Measurements from ENCODE around the gene PRKN. TPM values are rescaled to one million over a fixed set of nuclear protein-coding genes. Genes with fewer than 3 reads are reported as not detected.

The PRKN gene
- polyA plus RNA-seq, 3 donors = 8.3 to 11.0 (median 9.2) TPM

DNA sequence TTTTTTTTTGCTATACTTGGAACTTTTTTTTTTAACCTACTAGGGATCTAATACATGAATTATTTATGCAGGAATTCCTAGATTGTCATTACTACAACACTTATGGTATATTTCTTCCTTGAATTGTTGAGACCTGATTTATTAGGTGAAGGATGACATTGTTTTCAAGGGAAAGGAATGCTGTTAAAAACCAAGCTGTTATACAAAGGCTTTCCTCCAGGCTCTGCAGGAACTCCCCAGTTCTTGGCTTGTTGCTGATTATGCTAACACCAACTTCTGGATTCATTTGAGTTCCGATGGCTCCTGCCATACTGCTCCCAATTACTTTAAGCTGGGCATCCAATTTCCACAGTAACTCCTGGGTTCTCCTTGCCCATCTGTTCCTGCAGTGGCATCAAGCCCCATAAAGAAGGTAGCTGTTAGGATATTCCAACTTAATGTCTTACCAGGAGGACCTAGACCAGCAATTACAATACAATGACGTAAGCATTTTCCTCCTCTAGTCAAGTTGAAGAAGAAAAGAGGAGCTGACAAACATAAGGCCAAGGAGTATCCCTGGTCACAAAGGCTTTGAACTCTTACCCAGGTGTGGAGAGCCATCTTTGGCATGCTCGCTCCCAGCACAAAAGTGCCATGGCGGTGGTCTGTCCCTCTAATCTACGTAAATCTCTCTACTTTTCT lies 1237.8 kb downstream of the PRKN start:
- DNase-seq (ENCODE audit: low read depth in 3 of 3, low spot score in 2 of 3) = no peak

DNA sequence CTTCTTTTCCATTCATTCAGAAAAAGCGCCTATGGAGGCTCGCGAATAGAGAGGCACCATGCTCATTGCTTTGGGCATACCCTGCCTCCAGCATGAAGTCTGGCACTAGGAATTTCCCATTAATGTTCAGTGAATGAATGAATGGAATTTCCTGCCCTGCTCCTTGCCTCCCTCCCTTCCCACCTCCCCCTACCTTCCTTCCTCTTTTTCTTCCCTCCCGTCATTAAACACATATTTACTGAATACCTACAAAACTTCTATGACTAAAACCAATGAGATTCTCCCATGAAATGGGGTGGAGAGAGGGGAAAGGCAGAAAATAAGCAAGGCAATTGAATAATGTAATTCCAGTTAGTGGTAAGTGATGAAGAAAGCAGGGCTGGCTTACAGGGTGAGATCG lies 1239.9 kb downstream of the PRKN start:
- DNase-seq (ENCODE audit: low read depth in 3 of 3, low spot score in 2 of 3) = no peak

DNA sequence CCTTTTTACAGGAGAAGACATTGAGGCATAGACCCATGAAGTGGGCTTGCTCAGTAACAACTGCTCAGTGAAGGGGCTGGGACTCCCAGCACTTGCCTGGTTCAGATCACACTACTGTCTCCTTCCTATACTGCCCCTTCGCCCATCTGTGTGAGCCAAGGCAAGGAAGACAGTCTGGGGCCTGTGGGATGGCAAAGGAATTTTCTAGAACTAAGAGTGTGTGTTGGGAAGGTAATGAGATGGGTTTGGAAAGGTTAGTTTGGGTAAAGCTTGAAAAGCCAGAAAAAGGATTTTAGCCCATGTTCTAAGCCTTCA lies 1240.4 kb downstream of the PRKN start:
- no peak for DNase-seq (ENCODE audit: low read depth in 3 of 3, low spot score in 2 of 3)

DNA sequence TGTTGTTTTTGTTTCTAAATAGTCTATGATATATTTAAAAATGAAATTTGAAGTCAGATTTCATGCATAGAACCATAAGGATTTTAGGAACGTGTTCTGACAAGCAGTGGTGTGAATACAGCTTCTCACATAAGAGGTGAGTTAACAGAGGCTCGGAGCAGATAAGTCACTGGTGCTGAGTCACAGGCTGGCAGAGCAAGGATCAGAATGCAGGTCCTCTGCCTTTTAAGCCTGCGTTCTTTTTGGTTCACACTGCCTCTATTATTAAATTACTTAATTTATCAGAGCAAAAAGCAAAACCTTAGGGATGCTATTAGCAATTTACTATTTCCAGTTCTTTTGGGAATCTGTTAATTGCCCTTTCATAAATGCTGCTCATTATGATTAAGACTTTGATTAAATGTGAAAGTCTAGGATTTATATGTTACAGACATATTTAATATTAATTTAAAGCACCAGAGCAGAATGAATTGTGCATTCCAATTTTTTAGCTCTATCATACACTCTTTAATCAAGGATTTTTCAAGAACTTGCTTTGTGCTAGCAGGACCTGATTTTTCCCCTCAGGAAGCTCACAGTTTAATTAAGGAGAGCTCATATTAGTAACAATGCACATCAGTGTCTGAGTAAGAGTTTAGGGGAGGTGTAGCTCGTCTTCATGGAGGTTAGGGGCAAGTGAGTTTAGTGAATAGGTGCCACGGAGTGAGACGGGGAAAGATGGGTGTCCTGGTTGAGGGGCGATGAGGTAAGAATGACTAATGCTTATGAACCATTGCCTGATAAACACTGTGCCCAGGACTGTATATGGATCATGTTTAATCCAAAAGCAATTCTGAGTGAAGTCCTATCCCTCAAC lies 1241.0 kb downstream of the PRKN start:
- no peak for DNase-seq (ENCODE audit: low read depth in 3 of 3, low spot score in 2 of 3)

DNA sequence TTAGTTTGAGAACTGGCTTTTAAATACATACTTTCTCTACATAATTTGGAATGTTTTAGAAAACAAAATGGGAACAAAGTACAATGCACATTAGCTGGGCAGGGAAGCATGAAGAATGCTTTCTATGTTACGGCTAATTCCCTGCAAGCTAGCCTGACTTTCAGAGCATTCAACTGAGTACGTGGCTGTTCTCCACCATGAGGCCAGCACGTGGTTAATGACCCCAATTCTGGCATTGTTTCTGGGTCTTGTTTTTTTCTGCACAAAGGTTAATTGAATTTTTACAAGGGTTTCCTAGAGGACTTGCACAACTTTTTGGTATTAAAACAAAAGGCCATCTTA lies 1245.1 kb downstream of the PRKN start:
- peak; percentile 53 to 63 (median 53) for DNase-seq (ENCODE audit: low read depth in 3 of 3, low spot score in 2 of 3)

DNA sequence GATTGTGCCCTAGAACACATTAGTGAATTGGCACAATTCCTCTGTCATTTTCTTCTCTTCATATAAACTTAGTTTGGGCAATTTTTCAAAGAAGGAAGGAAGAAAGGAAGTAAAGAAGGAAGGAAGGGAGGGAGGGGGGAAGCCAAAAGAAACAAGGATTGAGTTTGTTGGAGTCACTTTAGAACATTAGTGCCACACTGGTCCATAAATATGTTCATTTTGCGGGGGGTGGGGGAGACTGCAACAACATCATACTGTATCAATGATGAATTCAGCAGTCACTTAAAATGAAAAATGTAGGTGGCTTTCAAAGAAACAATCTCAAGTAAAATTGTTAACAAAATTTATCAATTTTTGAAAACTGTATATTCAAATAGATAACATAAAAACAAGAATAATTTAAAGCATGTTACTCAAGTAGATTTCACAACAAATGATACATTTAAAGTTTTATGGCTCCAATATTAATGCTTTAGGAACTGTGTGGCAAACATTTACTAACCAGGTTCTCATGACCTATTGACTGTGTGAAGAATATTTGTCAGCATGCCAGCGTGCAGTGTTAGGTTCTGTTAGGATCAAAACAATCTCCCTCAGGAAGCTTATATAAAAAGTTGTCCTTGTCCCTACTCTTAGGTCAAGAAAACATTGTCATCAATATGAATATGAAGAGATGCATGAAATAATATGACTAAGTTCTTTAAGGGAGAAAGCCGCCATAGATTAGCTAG lies 1245.6 kb downstream of the PRKN start:
- DNase-seq (ENCODE audit: low read depth in 3 of 3, low spot score in 2 of 3) = no peak

DNA sequence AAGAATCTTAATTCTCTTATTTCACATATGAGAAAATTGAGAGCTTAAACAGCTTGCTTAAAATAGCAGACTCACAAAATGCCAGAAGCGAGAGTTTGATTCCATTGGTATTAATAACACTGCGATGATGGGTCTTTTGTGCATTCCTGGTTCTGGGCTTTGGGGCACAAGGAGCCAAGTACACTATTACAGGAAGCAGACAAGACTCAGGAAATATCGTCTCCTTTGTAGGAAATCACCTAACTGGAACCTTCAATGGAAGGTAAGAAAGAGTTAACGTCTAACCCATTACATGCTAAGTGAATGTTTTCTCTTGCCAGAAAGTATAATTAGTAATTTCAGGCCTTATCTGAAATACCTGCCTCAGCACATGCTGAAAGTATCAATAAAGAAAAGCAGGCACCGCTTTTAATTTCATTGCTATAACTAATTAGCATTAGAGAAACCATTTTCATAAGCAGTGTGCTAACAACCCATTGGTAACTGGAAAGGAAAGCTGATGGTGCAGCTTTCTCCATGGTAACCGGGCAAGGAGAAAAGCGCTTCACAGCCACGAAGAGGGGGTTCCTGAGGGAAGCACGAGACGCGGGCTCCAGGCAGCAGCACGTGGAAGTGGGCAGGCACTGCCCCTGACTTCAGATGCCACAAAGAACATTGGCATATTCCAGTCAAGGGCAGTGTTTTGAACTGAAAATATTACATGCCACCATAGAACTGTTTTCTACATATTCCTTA lies 1247.0 kb downstream of the PRKN start:
- DNase-seq (ENCODE audit: low read depth in 3 of 3, low spot score in 2 of 3) = no peak

DNA sequence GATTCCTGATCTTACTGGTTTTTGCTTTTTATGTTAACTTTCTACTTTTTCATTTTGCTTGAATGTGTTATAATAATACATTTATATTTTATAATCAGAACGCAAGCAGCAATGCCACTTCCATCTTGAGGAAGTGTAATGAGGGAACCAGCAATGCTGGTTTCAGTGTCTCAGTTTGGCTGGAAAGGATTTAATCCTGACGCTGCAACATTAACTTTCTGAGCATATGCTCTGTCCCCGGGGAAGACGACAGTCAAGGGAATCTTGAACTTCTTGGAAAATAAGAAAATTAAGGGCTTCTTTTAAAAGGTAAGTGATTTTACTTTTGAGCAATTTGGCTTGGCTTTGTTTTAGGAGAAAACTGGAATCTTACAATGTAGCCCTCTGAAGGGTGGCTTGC lies 1248.2 kb downstream of the PRKN start:
- no peak for DNase-seq (ENCODE audit: low read depth in 3 of 3, low spot score in 2 of 3)

DNA sequence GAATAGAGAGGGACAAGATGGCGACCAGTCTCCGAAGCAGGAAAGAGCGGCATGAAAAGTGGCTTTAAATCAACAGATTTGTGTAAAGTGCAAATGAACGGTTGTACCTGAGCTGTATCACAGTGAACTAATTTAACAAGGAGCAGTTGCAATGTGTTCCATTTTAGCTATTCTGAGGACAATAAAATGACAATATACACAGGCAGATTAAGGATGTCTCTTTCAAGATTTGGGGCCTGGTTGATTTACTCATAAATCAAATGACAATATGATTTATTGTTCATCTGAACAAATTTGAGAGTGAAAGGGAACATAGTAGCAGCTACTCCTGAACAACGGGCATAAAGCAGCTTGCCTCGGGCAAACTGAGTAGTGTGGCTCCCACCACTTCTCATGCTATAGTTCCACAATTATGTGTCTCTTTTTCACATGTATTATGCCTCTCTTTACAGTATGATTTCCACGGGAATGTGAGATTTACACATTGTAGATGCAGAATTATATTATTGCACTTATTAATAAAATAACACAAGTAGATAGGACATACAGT lies 1249.6 kb downstream of the PRKN start:
- no peak for DNase-seq (ENCODE audit: low read depth in 3 of 3, low spot score in 2 of 3)

DNA sequence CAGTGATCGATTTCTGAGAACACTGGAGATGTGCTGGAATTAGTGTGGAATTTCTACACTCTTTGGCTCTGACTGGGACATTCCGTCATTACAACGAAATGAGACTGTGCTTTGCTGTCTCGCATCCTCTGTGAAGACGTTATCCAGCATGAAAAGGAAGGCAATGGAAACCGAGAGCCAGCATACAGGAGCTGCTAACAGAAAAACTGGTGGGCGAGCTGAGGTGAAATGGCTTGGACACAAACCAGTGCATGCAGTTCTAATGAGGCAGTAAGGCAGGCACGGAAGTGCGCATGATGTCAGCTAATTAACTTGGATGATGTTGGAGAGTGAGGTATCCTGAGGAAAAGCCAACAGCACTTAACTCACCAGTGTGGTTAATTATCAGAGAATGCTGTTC lies 1250.9 kb downstream of the PRKN start:
- no peak for DNase-seq (ENCODE audit: low read depth in 3 of 3, low spot score in 2 of 3)

DNA sequence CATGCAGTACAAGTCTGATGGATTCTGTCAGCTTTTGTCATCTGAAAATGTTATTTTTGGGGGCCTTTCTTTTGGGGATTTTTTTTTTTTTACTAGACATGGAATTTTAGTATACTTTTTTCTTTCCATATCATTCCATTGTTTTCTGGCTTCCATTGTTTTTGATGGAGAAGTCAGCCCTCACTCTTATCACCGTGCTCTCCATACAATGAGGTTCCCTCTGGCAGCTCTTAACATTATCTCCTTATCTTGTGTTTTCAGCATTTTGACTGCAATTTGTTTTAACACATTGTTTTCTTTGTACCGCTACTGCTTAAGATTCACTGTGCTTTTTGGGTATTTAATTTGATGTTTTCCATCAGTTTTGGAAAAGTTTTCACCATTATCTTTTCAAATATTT lies 1262.2 kb downstream of the PRKN start:
- DNase-seq (ENCODE audit: low read depth in 3 of 3, low spot score in 2 of 3) = no peak

DNA sequence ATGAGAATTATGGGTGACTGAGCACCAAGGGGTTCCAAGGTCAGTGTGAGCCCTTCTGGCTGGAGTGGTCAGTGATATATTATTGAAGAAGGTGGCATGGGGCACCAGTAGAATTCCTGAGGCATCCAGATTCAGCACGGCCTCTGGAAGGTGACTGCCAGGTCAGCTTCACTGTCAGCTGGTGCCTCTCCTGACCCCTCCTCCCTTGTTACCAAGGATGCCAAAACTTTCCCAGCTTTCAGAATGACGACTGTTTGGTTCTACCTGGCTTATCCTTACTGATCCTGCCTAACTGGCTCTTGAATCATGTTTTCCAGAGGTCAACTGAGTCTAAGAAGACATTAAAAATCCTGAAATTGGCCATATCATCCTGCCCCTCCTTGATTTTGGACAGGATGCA lies 1264.5 kb downstream of the PRKN start:
- DNase-seq (ENCODE audit: low read depth in 3 of 3, low spot score in 2 of 3) = no peak

DNA sequence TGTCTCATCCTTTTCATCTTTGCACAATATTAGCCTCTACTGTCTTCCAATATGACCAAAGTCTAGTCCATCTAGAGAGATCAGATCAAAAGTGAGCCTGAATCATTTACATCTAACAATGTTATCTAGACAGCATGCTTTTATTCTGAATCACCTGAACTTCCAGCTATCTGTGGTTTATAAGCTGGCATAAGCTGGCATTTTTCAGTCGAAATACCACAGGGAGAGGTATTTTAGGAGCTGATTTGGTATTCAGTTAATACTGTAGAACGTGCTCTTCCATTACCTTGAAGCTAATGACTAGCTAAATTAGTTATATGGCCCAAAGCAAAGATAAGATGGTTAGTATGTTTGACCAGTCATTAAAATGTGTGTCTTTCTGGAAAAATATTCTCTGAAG lies 1265.4 kb downstream of the PRKN start:
- no peak for DNase-seq (ENCODE audit: low read depth in 3 of 3, low spot score in 2 of 3)

DNA sequence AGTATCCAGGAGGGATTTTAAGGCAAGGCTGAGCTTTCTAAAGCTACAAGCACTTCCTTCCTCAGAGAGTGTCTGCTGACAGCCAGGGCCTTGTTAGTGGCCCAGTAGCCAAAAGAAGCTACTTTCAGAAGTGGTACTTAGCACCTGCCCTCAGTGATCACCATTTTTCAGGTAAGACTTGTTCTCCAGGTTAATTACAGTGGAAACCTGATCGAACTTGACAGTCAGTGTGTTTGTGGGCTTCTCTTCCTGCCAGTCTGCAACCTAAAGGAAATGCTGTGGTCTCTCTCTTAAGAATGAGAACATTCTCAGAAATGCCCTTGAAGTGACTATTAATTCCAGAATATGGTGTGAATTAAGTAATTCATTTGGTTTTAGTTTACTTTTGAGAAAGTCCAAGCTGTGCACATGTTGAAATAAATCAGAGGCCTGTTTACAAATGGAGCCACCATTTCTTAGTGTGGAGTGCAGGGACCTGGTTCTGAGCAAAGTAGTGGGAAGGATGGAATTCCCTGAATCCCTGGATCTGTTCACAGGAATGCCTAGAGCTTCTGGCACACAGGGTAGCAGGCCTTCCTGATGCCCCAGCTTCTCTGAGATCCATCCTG lies 1268.5 kb downstream of the PRKN start:
- DNase-seq (ENCODE audit: low read depth in 3 of 3, low spot score in 2 of 3) = no peak

DNA sequence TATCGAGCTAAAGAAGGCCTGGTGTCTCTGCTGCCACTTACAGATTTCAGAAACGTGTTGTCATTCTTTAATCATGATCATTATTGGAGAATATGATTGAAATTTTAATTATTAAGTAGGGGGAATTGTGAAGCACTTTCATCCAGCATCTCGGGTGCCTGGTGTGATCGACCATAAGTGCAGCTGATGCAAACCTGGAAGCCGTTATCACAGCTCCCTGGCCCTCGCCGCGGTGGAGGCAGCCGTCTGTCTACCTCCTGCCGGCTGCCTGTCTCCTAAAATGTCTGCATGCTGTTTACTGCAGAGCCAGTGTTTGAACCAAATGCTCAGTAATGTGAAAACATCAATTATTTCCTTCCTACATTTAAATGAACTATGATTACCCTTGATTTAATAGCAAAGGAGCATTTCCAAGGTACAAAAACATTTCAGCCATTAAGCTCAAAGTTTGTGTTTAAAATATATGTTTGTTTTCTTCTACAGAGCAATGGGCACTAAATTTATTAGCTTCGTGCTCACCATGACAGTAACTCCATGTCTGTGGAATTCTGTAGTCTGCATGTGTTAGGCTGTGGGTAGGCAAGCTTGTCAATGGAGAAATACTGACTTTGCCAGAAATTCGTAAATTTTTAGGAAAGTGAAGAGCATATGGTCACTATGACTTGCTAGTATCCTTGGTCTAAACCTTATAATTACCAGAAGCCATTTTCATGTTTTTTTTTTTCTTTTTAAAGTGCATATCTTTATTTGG lies 1269.2 kb downstream of the PRKN start:
- DNase-seq (ENCODE audit: low read depth in 3 of 3, low spot score in 2 of 3) = no peak

DNA sequence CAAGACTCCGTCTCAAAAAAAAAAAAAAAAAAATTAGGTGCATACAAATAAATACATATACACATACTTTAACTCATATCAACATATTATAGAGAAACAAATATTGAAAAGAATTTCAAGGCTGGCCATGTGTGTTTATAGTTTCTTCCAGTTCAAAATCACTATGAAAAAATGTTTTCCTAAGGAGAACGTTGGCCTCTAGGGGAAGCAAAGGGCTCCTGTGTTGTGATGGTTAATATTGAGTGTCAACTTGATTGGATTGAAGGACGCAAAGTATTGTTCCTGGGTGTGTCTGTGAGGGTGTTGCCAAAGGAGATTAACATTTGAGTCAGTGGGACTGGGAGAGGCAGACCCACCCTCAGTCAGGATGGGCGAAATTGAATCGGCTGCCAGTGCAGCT lies 1271.7 kb downstream of the PRKN start:
- DNase-seq (ENCODE audit: low read depth in 3 of 3, low spot score in 2 of 3) = no peak

DNA sequence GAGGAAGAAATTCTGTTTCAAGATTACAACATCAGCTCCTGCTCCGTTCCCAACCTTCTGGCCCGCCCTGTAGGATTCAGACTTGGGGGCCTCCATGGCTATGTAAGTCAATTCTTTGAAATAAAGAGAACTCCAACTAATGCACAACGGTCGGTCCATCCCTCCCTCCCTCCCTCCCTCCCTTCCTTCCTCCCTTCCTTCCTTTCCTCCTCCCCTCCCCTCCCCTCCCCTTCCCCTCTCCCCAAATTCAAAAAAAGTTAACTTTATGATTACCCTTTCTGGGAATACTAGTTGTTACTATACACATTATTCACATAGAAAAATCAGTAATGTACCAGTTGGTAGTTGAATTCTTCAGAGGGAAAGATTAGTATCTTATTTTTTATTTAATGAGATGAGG lies 1274.0 kb downstream of the PRKN start:
- DNase-seq (ENCODE audit: low read depth in 3 of 3, low spot score in 2 of 3) = no peak

DNA sequence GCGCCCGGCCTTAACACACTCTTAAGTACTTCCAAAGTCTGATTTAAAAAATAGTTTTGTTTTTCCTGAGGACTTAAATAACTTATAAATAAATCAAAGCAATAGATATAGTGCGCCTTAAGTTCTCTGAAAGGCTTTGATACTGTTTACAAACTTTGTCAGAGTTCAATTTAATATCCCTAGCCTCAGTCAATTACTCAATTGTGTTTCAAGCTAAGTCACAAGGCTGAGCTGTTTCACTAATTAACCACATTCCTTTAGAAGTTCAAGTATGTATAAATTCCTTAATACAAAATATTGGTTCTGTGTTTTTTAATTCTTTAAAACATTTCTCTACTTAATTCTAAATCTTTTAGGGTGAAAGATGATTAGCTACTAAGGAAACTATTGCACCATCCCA lies 1275.3 kb downstream of the PRKN start:
- no peak for DNase-seq (ENCODE audit: low read depth in 3 of 3, low spot score in 2 of 3)

DNA sequence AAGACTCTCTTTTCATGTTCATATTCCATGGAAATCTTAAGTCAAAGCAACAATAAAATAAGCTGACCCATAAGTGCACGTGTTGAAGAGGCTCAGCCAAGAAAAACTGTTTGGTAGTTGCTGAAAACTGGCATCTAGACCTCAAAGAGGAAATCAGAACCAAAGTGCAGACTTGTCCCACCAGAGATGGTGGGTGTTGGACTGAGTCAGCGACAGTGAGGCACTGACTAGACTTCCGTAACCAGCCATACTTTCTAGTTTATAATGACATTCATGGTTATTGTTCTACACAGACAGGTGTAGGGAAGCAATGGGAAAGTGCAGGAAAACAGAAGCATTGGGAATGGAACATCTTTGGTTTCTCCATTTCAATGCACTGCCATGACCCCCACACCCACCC lies 1278.0 kb downstream of the PRKN start:
- DNase-seq (ENCODE audit: low read depth in 3 of 3, low spot score in 2 of 3) = no peak

DNA sequence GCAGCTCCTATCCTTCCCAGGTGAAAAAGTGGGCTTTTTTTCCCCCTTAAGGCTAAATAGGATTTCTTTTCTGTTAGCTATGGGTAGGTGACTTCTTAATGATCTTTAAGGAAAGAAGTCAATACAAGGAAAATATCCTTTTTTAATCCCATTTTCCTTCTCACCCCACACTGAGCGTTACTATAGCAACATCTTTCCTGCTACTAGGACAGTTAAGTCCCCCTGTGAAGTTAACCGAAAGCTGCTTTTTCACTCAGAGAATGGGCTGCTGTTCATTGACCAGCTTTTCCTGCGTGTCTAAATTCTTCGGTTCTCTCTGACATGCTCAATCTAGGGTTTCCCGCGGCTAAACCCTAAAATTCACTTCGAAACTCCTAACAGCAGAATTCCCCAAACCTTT lies 1280.6 kb downstream of the PRKN start:
- DNase-seq (ENCODE audit: low read depth in 3 of 3, low spot score in 2 of 3) = no peak
